Calu3 (cell line): Measurements from ENCODE around the gene IL22RA1. TPM values are rescaled to one million over a fixed set of nuclear protein-coding genes. Genes with fewer than 3 reads are reported as not detected.
A peak's percentile ranks its signal among the peaks of the same experiment; 100 is the strongest.

Experiments
- BruUV-seq: library from RNA; stranded (reverse); fragments of 400-500 nt; replicated peaks from 2 replicates; lab custom pipeline; 2021; lab: Mats Ljungman, UMichigan
- CTCF ChIA-PET: fragments of 300-600 bp; sonication (Branson Sonifier 250); formaldehyde crosslinking; loops from one replicate; lab custom pipeline; 2022; ENCODE audit warnings: antibody characterized with exemption; lab: Charles Lee
- DNase-seq: peaks from one replicate; pipeline ENCODE4 v3.0.0; 2022
- H3K27ac Mint-ChIP-seq: one replicate; pipeline ENCODE4 v1.8.0; 2022; ENCODE audit warnings: mixed read lengths; ENCODE audit not compliant: unreplicated experiment
- H3K27me3 Mint-ChIP-seq: one replicate; pipeline ENCODE4 v1.8.0; 2022; ENCODE audit warnings: mixed read lengths; ENCODE audit not compliant: unreplicated experiment
- H3K36me3 Mint-ChIP-seq: one replicate; pipeline ENCODE4 v1.8.0; 2022; ENCODE audit warnings: mild to moderate bottlenecking, moderate library complexity, mixed read lengths; ENCODE audit not compliant: insufficient read depth, unreplicated experiment
- H3K4me1 Mint-ChIP-seq: one replicate; pipeline ENCODE4 v1.8.0; 2022; ENCODE audit warnings: mild to moderate bottlenecking, low read depth, mixed read lengths; ENCODE audit not compliant: unreplicated experiment
- H3K4me3 Mint-ChIP-seq: one replicate; pipeline ENCODE4 v1.8.0; 2022; ENCODE audit warnings: mild to moderate bottlenecking, low read depth, moderate library complexity, mixed read lengths; ENCODE audit not compliant: unreplicated experiment
- H3K9me3 Mint-ChIP-seq: one replicate; pipeline ENCODE4 v1.8.0; 2022; ENCODE audit warnings: low read depth, mixed read lengths; ENCODE audit not compliant: unreplicated experiment
- CTCF ChIP-seq: fragments of 200-600 bp; IDR thresholded peaks from one replicate; pipeline ENCODE4 v1.8.0; 2022; ENCODE audit warnings: antibody characterized with exemption; ENCODE audit not compliant: unreplicated experiment
- intact Hi-C: fragments of 100-400 bp; cut with micrococcal nuclease; formaldehyde crosslinking; loops from one replicate; pipeline ENCODE4 v1.10.0; 2022; ENCODE audit not compliant: unreplicated experiment
- total RNA-seq: library from RNA; stranded (reverse); gene quantifications from 2 replicates; pipeline ENCODE4 v1.2.3, GENCODE V29; 2022

IL22RA1 gene
- total RNA-seq, 1 experiment from 2014 or later = 1.3 TPM

DNA sequence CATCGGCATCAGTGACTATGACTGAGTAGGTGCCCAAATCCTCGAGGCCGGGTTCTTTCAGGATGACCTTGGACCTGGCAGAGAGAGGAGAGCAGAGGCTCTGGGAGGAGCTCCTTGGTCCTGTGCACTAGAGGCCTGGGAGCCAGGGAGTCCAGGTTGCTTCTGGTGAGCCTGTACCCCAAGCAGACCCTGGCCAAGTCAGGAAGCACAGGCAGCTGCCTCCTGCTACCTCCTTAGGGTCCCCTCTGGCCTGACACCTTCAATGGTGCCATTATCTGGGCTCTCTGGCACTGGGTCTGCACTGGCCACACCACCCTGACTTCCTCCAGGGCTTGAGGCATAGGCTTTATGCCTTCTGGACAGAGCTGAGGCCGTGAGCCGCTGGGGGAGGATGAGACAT lies 68.7 kb downstream of the IL22RA1 start:
- Mint-ChIP-seq H3K4me1 (no peaks in the 10 kb centered on the region), H3K9me3 (no peaks in the 10 kb centered on the region), H3K27ac (no peak overlapping the region), H3K27me3 (peaks cover 11% of the 10 kb centered on the region), H3K4me3 (no peak overlapping the region), H3K36me3 (no peaks in the 10 kb centered on the region)
- no peak for TF ChIP-seq CTCF
- BruUV-seq = no TSS peak
- CTCF ChIA-PET = no interaction called here
- intact Hi-C loops = loop anchor here (10.0 kb wide), 1 partner anchor 121 kb away; no protein-coding TSS in a partner anchor
- DNase-seq = no peak

GRCh38 chr1:24071941-24072340 lies 71.0 kb downstream of the IL22RA1 start:
- CTCF ChIA-PET = no interaction called here
- H3K27ac Mint-ChIP-seq = no peak overlapping the region
- H3K9me3 Mint-ChIP-seq = no peaks in the 10 kb centered on the region
- no peak for TF ChIP-seq CTCF
- intact Hi-C loops = loop anchor here (2.0 to 10.0 kb wide), 2 partner anchors 41 to 123 kb away; partner anchors contain the start of gene MYOM3
- DNase-seq = no peak
- no peak overlapping the region for H3K4me3 Mint-ChIP-seq
- no TSS peak for BruUV-seq
- peaks cover 2% of the 10 kb centered on the region for H3K27me3 Mint-ChIP-seq
- H3K36me3 Mint-ChIP-seq = no peaks in the 10 kb centered on the region
- H3K4me1 Mint-ChIP-seq = no peaks in the 10 kb centered on the region

DNA sequence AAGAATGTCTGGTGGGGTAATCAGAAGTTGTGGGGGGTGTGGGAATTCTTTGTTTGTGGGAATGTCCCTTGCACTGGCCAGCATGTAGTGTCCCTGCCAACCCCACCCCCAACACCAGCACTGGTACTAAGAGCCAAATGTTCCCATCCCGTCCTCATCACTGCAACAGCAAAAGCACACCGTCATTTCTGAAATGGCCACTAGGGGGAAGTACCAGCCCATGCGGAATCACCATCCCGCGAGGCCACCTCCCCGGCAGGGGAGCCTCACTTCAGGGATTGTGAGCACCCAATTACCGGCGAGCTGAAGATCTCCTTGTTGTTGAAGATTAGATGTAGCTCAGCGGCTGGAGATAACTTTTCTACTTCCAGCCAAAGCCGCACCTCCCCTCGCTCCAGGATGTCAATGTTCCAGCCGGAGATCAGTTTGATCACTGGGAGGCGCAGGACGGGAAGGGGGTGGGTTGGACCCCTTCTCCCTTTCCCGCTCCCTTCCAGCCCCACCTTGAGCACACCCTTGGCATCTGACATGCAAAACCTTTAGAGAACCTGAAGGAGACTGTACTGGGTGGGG lies 72.0 kb downstream of the IL22RA1 start:
- DNase-seq = peak; percentile 80
- H3K4me1 Mint-ChIP-seq = no peaks in the 10 kb centered on the region
- peak; percentile 68 for TF ChIP-seq CTCF
- no peak overlapping the region for H3K4me3 Mint-ChIP-seq
- BruUV-seq = no TSS peak
- H3K27me3 Mint-ChIP-seq = no peaks in the 10 kb centered on the region
- no peaks in the 10 kb centered on the region for H3K9me3 Mint-ChIP-seq
- intact Hi-C loops = loop anchor here (2.0 to 10.0 kb wide), 2 partner anchors 42 to 124 kb away; partner anchors contain the start of gene MYOM3
- H3K36me3 Mint-ChIP-seq = no peaks in the 10 kb centered on the region
- CTCF ChIA-PET = interaction anchor here (0.6 to 1.1 kb wide), 4 partner anchors 41 to 322 kb away, joined by 3 to 4 read pairs (median 3); partner anchors contain the start of gene MYOM3
- no peak overlapping the region for H3K27ac Mint-ChIP-seq

DNA sequence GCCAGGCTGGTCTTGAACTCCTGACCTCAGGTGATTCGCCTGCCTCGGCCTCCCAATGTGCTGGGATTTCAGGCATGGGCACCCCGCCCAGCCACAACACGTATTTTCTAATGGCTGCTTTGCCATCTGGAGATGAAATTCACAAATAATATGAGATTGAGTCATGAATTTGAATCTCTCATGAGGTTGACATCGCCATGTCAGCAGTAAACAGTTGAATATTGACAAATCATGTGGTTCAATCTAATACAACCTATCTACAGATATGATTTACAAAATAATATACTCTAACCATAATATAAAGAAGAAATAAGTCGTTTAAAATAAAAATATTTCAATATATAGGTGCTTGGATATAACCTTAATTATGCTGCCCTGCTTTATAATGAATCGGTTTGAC lies 73.1 kb downstream of the IL22RA1 start:
- Mint-ChIP-seq H3K4me3 (no peak overlapping the region), H3K27me3 (no peaks in the 10 kb centered on the region), H3K36me3 (no peaks in the 10 kb centered on the region), H3K27ac (no peak overlapping the region), H3K9me3 (no peaks in the 10 kb centered on the region), H3K4me1 (no peaks in the 10 kb centered on the region)
- no peak for DNase-seq
- no peak for TF ChIP-seq CTCF
- no TSS peak for BruUV-seq
- intact Hi-C loops = loop anchor here (2.0 to 10.0 kb wide), 2 partner anchors 43 to 125 kb away; partner anchors contain the start of gene MYOM3
- CTCF ChIA-PET = no interaction called here

Other genes starting within 250 kb of the IL22RA1 start
- gene CNR2, start 229.8 kb downstream of the IL22RA1 start, total RNA-seq = not detected in 2 replicates
- gene PNRC2, start 183.3 kb downstream of the IL22RA1 start, total RNA-seq = 57.9 and 59.0 TPM in 2 replicates
- gene SRSF10, start 162.8 kb downstream of the IL22RA1 start, total RNA-seq = 113 and 121 TPM in 2 replicates
- gene MYOM3, start 31.0 kb downstream of the IL22RA1 start, total RNA-seq = 0.42 and 1.0 TPM in 2 replicates
- gene IFNLR1, start 44.1 kb upstream of the IL22RA1 start, total RNA-seq = 4.5 and 5.0 TPM in 2 replicates
- 1.4 and 2.9 TPM in 2 replicates for gene GRHL3, start 176.2 kb upstream of the IL22RA1 start, total RNA-seq